ENCODE results near the gene NRXN3. TPM values are rescaled to one million over a fixed set of nuclear protein-coding genes. Genes with fewer than 3 reads are reported as not detected.

NRXN3 gene
- total and polyA plus RNA-seq, 2 experiments from 2014 or later = 1.0 to 1.8 TPM

GRCh38 chr14:79420725-79421124, 1250.6 kb downstream of the NRXN3 start (continued):
- TF ChIP-seq REST (IDR thresholded peaks at IDR 0.05; ENCODE audit: unreplicated experiment) (no peak), ZNF114 (CRISPR knock-in tag; IDR thresholded peaks at IDR 0.05) (no peak), EZH2phosphoT487 (IDR thresholded peaks at IDR 0.05; ENCODE audit: unreplicated experiment) (no peak), ETS1 (IDR thresholded peaks at IDR 0.05) (no peak), CREB1 (CRISPR knock-in tag; IDR thresholded peaks at IDR 0.05; ENCODE audit: low read depth) (no peak), JUNB (IDR thresholded peaks at IDR 0.05; ENCODE audit: unreplicated experiment) (no peak), POLR2AphosphoS5 (IDR thresholded peaks at IDR 0.05; ENCODE audit: low read depth) (no peak), STAT1 (IDR thresholded peaks at IDR 0.05; ENCODE audit: unreplicated experiment) (no peak), CTCF (conservative IDR thresholded peaks at IDR 0.05; ENCODE audit: low read depth in 2 of 2) (no peak)

- Histone ChIP-seq H3K27me3 (ENCODE audit: insufficient read depth) (no peaks in the 10 kb centered on the region), H3K4me3 (no peak overlapping the region), H3K27ac (ENCODE audit: low read depth) (no peak overlapping the region), H3K9me2 (ENCODE audit: insufficient read depth) (no peaks in the 10 kb centered on the region), H3K36me3 (ENCODE audit: insufficient read depth) (no peaks in the 10 kb centered on the region), H3K79me2 (replicated peaks; ENCODE audit: insufficient read depth) (no peaks in the 10 kb centered on the region), H3F3A (replicated peaks; ENCODE audit: low read depth) (no peaks in the 10 kb centered on the region), H3K4me1 (ENCODE audit: insufficient read depth) (no peaks in the 10 kb centered on the region), H2AFZ (no peak overlapping the region), H3K4me2 (no peak overlapping the region), H4K20me1 (replicated peaks; ENCODE audit: insufficient read depth) (no peaks in the 10 kb centered on the region)
- Mint-ChIP-seq H3K27ac (no peak overlapping the region), H3K27me3 (ENCODE audit: insufficient read depth, low read depth, poor library complexity) (no peaks in the 10 kb centered on the region), H3K4me1 (no peaks in the 10 kb centered on the region), H3K36me3 (ENCODE audit: low read depth) (no peaks in the 10 kb centered on the region), H3K9me3 (no peaks in the 10 kb centered on the region), H3K4me3 (no peak overlapping the region)
- DNase-seq (ENCODE audit: low spot score) (no peak), ATAC-seq (no peak)
- no peak for TF ChIP-seq EZH2phosphoT487 (IDR thresholded peaks at IDR 0.05; ENCODE audit: unreplicated experiment)
- no peak for TF ChIP-seq CTCF (conservative IDR thresholded peaks at IDR 0.05; ENCODE audit: low read depth in 2 of 2)
- no peak for TF ChIP-seq JUNB (IDR thresholded peaks at IDR 0.05; ENCODE audit: unreplicated experiment)
- no peak for TF ChIP-seq REST (IDR thresholded peaks at IDR 0.05; ENCODE audit: unreplicated experiment)
- no peak for TF ChIP-seq ETS1 (IDR thresholded peaks at IDR 0.05)
- TF ChIP-seq POLR2AphosphoS5 (IDR thresholded peaks at IDR 0.05; ENCODE audit: low read depth) = no peak
- no peak for TF ChIP-seq NANOG (IDR thresholded peaks at IDR 0.05; ENCODE audit: borderline replicate concordance)
- TF ChIP-seq EZH2 (IDR thresholded peaks at IDR 0.05; ENCODE audit: low read depth, unreplicated experiment) = no peak
- no peak for TF ChIP-seq ZNF331 (CRISPR knock-in tag; IDR thresholded peaks at IDR 0.05; ENCODE audit: low read depth)
Observed at GRCh38 chr14:79421811-79422210, 1251.6 kb downstream of the NRXN3 start.

Data from GM23338 (cell line).